CD4-positive, alpha-beta T cell treated with Interleukin-17A for 1 hour (primary cell): ENCODE data around the gene FPGS.
A peak's percentile ranks its signal among the peaks of the same experiment; 100 is the strongest.

Source experiments
- DNase-seq: peaks from one replicate; pipeline ENCODE4 v3.0.0-alpha.2; 2020

FPGS gene

DNA sequence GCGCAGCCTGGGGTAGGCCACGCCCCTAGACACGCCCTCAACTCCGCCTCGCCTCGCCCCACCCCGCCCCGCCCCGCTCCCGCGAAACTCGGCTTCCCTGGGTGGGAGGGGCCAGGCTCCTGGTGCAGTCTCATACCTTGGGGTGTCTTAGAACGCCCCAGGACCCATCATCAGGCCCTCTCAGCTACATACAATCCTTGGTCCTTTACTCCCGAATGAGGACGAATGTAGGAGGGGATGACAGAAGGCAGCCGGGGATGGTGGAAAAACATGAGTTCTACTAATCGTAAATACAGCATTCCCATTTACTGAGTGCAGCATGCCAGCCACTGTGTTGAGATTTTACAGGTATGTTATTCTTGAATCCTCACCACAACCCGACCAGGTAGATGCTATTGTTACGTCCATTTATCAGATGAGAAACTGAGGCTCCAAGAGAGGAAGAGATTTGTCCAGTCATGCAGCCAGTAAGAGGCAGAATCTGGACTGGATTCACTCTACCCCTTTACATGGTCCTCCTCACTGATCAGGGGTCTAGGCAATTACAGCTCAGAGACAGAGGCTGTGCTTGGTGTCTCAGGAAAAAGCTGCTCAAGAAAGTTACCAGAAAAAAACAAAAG is 31.0 kb upstream of the FPGS start:
- DNase-seq, result no peak

DNA sequence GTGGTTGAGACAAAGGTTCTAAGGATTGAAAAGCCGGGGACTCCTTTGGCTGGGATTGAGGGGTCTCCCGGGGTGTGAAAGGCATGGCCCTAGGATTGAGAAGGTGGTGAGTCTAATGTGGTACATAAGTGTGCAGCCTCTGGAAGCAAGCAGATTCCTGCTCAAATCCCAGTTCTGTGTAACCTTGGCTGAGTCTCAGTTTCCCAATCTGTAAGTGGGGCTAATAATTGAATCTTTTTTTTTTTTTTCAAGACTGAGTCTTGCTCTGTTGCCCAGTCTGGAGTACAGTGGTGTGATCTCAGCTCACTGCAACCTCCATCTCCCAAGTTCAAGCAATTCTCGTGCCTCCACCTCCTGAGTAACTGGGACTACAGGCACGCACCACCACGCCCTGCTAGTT is 30.1 kb upstream of the FPGS start:
- DNase-seq, result no peak

DNA sequence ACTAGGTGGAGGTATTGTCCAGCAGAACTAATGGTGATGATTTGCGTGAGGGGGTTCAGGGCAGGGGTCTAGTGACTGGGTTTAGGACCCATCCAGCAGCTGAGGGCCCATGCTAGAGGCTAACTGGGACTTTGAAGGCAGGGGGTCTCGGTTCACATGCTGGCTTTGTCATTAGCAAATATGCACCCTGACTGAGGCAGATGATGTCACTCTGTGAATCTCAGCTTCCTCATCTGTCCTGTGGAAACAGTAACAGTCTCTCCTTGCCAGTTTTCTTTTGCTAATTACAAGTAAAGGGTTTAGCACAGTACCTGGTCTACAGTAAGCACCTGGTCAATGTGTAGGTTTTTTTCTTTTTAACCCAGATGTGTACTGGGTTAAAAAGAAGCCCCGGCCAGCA is 29.4 kb upstream of the FPGS start:
- DNase-seq, result no peak

DNA sequence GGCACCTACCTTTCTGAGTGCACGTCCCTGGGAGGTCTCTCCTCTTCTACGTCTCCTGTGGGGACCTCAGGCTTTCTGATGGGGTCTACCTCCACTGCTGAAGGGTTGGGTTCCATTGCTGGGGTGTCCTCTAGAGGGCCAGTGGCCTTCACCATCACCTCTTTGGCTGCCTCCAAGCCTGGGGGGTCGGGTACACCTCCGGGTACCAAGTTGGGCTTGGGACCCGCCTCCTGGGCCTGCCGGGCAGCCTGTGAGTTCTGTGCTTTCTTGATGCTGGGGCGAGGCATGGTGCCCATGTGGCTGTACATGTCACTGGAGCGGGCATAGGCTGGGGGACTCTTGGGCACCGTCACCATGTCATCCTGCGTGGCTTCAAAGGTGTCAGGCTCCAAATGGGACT is 28.7 kb upstream of the FPGS start:
- DNase-seq, result no peak

DNA sequence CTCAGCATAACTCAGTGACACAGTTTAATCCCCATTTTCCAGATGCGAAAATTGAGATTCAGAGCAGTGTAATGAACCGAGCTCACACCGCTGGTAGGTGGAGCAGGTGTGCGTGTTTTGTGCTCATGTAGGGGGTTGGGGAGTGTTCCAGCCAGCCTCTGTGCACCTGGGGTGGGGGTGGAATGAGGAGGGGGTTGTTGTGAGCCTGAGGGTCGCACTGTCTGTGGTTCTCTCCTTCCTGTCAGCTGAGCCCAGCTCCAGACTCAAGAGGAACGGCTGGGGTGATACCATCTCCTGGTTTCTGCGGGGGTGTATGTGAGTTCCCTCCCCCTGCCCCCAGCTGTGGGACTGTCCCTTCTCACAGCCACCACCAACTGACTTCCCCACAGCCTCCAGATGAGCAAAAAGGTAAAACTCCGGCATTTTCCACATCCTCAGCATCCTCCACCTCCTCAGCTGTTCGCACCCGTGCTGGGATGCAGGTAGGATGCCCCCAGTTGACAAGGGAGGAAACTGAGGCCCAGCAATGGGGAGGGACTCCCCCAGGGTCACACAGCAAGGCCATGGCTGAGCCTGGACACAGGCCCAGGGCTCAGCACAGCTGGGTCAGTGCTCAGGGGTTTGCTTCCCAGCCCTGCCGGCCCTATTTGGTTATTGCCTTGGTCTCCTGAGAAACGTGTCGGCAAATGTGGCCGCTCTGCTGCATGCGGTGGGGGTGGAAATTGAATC is 26.3 kb upstream of the FPGS start:
- peak; percentile 88 for DNase-seq

DNA sequence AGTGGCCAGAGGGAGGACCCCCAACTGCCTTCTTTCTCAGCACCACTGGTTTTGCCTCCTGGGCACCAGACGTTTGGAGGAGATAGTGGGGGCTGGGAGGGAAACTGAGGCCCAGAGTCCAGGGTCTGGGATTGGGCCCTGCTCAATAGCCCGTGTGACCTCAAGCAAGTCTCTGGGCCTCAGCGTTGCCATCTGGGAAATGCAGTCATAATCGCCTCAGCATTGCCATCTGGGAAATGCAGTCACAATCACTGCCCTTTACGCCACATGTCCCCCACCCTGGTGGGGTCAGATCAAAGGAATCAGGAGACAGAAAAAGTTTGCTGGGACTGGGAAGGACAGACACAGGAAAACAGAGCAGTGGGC is 25.8 kb upstream of the FPGS start:
- DNase-seq, result no peak

DNA sequence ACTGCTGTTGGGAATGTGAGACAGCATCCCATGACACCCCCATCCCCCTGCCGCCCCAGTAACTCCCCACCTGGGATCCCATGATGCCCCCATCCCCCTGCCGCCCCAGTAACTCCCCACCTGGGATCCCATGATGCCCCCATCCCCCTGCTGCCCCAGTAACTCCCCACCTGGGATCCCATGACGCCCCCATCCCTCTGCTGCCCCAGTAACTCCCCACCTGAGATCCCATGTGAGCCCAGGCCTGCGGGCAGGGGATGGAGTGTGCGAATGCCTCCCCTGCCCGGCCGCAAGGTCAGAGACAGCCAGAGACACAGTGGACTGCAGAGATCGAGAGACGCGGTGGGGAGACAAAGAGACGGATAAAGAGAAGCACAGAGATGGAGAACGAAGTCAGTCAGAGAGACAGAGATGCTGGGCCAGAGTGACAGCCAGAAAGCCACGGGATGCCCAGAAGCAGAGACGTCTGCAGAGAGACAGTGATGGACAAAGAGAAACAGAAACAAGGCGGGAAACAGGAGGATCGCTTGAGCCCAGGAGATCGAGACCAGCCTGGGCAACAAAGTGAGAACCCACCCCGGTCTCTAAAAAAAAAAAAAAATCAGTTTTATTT is 25.2 kb upstream of the FPGS start:
- peak; percentile 48 for DNase-seq

DNA sequence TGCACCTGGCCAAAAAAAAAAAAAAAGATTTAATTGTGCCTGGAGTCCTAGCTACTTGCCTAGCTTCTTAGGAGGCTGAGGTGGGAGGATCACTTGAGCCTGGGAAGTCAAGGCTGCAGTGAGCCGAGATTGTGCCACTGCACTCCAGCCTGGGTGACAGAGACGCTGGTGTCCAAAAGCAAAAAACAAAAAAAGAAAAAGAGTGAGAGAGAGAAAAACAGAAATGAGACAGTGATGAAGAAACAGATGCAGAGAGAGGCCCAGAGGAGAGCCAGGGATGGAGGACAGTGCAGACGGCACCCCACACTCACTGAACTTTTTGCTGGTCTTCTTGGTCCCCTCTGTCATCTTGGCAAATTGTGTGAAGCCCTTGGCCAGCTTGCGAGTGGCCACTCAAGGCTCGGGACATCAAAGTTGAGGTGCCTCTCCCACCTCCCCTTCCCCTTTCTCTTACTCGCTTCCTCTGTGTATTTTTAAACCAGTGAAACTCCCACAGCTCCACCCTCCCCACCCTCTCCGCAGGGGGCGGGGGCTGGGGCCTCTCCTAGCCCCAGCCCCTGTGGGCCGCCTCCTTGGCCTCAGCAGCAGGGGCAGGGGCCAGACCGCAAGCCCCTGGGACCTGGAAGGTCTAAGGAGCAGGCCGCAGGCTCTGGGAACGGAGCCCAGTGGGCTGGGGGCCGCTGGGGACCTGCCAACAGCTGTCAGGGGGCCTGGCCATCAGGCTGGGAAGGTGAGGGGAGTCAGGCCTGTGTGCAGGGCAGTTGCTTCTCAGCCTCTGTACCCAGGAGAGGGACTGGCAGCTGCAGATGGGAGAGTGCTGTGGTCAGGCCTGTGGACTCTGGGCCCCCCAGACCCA is 24.2 kb upstream of the FPGS start, which contains the start of gene SH2D3C:
Gene SH2D3C, minus strand, starts transcription at position 387 of the 856 bp plus-strand sequence. Its CDS starts 39 bp downstream, at position 348.
- peak; percentile 60 for DNase-seq

DNA sequence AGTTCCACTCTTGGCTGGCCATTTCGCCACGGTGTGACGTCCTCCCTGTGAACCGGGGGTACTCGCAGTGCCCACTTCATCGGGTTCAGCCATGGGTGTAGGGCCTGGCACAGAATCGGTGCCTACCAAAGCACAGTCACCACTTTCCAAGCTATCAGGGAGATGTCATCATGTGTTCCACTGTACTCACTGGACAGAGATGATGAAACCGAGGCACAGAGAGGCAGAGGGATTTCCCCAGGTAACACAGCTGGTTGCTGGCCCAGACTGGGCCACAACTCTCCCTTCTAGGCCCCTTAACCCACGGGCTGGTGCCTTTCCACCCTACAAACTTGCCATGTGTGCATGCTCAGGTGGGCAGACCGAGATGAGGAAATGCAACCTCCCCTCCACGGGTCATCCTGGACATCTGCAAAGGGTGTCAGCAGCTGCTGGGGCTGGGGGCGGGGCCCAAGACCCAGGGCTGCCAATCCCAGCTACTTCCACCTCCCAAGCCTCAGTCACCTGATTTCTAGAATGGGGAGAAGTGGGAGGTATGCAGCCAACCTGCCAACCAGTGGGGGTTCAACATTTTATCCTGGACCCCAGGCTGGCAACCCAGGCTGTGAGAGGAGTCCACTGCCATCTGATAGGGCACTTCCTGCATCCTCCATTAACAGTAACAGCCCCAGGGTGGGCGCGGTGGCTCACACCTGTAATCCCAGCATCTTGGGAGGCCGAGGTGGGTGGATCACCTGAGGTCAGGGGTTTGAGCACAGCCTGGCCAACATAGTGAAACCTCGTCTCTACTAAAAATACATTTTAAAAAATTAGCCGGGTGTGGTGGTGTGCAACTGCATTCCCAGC is 23.3 kb upstream of the FPGS start:
- peak; percentile 78 for DNase-seq

DNA sequence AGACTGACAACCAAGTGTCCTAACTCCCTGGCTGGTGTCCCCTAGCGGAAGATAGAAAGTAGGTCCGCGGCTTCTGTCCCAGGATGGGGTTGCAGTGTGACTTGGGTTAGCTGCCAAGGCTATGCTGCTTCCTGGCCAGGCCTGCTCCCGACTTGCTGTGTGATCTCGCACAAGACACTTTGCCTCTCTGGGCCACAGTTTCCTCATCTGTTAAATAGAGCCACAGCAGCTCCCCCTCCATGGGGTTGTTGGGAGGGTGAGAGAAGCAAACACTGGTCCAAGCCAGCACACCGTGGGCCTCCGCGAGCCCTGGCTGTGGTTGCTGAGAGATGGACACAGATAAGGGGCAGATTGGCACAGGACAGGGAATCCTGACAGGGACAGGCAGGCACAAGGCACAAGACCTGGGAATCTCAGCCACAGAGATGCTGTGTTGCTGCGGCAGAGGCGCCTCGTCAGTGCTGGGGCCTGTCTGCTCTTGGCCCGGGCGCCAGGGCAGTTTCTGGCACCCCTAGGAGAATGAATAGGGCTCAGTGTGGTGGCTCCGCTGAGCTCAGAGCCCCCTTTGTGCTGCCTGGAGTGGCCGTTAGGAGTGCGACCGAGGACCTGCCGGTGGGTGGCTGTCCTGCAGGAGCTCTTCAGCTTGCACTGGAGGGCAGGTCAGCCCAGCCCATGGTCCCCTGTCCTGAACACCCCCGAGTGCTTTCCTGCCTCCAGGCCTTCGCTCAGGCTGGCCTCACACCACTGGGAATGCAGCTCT is 22.4 kb upstream of the FPGS start:
- no peak for DNase-seq

DNA sequence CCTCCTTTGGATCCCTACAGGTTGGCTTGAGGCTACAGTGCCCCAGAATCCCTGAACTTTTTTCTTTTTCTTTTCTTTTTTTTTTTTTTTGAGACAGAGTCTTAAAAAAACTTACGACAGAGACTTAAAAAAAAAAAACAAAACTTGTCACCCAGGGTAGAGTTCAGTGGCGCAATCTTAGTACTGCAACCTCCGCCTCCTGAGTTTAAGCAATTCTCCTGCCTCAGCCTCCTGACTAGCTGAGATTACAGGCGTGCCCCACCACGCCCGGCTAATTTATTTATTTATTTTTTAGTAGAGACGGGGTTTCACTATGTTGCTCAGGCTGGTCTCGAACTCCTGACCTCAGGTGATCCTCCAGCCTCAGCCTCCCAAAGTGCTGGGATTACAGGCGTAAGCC is 21.8 kb upstream of the FPGS start:
- peak; percentile 48 for DNase-seq

DNA sequence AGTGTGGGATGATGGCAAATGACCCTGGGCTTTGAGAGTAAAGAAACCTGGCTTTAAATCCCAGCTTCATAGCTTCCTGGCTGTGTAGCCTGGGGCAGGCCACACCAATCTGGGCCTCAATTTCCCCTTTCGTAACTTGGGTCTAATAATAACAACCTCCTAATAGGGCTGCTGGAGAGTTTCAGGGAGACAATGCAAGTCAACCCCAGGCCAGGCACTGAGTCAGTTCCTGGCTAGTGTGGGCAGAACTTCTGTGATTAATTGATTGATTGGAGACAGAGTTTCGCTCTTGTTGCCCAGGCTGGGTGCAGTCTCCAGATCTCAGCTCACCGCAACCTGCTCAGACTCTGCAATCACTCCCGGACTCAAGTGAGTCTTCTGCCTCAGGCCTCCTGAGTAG is 20.9 kb upstream of the FPGS start:
- DNase-seq, result no peak

DNA sequence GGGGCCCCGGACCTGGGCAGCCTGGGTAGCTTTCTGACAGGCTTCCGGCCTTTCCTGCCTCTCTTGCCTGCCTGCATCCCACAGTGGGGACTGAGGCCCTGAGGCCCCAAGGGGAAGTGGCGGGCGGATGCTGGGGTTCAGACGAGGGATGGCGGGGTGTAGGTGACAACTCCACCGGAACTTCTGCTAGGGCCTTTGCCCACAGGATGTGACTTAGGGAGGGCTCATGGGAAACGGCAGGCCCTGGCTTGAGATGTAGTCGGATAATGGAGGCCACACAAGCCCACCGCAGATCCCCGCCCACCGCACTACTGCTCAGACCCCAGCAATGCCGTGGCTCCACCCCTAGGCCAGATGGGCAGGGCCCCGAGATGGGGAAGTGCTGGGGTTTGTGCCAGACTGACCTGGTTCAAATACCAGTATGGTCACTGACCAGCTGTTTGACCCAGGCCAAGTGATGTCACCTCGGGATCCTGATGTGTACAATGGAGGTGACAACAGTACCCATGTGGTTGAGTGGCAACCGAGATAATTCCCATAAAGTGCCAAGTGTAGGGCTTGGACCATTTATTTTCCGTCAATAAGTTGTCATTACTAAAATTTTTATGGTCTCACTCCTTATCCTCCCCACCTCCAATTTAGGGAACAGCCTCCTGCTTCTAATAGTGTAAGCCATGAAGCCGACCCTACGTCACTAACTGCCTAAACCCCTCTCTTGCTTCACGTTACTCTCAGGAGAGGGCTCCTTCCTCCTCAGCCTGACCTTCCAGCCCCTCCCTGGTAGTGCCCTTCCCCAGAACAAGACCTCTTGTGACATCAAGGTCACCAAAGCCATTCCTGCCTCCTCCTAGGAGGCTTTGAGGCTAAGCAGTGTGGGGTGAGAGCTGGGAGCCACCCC is 19.3 kb upstream of the FPGS start:
- DNase-seq, result peak; percentile 90

DNA sequence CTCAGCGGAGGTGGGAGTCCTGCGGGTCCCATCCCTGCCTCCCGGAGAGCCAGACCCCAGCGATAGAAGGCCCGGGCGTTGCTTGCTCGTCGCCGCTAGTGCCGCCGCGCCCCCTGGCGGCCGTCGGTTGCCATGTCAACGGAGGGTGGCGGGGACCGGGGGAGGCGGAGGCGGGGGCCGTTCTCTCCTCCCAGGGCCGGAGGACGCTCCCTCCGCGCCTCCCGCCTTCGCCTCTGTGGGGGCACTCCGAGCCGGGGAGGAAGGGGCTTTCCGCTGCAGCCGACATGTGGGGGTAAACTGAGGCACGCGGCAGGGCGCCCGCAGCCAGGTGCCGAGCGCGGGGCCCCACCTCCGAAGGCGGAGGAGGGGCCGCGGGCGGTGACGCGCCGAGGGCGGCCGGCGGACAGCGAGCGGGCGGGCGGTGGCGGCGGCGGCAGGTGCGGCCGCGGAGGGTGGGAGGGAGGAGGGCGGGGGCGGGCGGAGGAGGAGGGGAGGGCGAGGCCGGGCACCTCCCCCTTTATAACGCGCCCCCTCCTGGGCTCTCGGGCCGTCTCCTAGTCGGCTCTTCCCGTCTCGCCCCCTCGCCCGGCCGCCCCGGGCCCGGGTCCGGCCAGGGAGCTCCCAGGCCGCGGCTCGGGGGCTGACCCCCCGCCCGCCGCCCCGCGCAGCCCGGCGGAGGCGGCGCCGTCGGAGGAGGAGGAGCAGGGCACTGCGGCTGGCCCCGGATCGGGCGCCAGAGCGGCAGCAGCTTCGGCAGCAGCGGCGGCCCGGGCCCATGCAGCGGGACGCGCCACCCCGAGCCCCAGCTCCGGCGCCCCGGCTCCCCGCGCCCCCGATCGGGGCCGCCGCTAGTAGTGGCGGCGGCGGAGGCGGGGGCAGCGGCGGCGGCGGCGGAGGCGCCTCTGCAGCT is 17.4 kb upstream of the FPGS start:
- peak; percentile 93 for DNase-seq

DNA sequence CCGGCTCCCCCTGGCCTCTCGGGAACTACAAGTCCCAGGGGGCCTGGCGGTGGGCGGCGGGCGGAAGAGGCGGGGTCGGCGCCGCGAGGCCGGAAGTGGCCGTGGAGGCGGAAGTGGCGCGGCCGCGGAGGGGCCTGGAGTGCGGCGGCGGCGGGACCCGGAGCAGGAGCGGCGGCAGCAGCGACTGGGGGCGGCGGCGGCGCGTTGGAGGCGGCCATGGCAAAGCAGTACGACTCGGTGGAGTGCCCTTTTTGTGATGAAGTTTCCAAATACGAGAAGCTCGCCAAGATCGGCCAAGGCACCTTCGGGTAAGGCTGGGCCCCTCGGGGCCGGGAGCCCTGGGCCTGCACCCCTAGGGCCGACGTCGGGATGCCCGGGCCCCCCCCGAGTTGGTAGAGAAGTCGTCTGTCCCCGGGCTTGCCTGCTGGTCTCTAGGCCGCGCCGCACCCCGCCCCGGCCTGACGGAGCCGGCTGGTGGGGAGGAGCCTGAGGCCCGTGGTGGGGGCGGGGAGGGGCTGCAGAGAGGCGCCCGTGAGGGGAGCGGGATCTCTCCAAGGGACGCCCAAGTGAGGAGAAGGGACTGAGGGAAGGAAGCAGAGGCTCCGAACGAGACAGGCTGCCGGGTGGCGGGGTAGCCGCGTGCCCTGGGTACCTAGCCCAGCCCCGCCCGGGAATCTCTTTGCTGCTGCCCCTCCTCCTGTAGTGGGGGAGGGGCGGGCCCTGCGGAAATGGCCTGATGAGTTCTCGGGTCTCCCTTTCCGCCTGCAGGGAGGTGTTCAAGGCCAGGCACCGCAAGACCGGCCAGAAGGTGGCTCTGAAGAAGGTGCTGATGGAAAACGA is 16.5 kb upstream of the FPGS start, which contains the start of gene CDK9:
Gene CDK9, plus strand, starts transcription at position 102 of the 840 bp plus-strand sequence. Its CDS starts 115 bp downstream, at position 217.
- DNase-seq, result peak; percentile 94

DNA sequence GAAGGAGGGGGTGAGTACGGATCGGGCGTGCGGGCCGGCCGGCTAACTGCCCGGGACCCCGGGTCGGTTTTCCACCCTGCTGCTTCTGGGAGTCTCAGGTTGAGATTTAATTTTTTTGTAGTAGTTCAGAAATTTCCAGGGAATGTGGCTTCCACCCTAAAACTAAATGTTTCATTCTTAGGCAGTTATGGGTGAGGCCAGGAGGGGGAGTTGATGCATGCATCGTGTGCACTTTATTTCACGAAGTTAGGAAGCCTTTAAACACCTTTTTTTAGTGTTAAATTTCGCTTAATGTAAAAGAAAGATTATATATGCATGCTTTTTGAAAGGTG is 15.9 kb upstream of the FPGS start:
- no peak for DNase-seq

DNA sequence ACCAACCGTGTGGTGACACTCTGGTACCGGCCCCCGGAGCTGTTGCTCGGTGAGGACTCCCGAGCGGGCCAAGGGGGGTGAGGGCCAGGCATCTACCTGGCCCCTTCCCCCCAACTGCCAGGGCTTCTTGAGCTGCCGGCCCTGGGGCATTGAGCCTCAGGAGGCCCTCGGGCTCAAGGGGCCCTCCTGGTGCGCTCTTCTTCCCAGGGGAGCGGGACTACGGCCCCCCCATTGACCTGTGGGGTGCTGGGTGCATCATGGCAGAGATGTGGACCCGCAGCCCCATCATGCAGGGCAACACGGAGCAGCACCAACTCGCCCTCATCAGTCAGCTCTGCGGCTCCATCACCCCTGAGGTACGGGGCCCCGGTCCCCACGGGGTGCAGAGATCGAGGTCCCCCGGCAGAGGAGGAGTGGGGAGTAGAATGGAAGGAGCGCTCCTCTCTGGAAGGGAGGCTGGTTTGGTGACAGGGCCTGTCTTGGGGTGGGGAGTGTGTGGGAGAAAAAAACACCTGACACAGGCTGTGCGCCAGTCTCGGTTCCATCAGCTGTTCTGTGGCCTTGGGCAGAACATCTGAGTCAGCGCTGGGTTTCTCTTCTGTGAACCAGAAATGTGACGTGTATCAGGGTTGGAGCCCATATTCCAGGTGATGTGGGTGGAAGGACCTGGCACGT is 14.2 kb upstream of the FPGS start:
- no peak for DNase-seq

DNA sequence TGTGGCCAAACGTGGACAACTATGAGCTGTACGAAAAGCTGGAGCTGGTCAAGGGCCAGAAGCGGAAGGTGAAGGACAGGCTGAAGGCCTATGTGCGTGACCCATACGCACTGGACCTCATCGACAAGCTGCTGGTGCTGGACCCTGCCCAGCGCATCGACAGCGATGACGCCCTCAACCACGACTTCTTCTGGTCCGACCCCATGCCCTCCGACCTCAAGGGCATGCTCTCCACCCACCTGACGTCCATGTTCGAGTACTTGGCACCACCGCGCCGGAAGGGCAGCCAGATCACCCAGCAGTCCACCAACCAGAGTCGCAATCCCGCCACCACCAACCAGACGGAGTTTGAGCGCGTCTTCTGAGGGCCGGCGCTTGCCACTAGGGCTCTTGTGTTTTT is 13.5 kb upstream of the FPGS start:
- DNase-seq, result no peak
